ENCODE measurements around the gene GNAZ.

GNAZ gene

GRCh38 chr22:23158516-23159290 is 88.4 kb downstream of the GNAZ start:
- DNase-seq (ENCODE audit: low spot score), result no peak

GRCh38 chr22:23159291-23159630 is 88.9 kb downstream of the GNAZ start:
- TF ChIP-seq, protein P1, sequence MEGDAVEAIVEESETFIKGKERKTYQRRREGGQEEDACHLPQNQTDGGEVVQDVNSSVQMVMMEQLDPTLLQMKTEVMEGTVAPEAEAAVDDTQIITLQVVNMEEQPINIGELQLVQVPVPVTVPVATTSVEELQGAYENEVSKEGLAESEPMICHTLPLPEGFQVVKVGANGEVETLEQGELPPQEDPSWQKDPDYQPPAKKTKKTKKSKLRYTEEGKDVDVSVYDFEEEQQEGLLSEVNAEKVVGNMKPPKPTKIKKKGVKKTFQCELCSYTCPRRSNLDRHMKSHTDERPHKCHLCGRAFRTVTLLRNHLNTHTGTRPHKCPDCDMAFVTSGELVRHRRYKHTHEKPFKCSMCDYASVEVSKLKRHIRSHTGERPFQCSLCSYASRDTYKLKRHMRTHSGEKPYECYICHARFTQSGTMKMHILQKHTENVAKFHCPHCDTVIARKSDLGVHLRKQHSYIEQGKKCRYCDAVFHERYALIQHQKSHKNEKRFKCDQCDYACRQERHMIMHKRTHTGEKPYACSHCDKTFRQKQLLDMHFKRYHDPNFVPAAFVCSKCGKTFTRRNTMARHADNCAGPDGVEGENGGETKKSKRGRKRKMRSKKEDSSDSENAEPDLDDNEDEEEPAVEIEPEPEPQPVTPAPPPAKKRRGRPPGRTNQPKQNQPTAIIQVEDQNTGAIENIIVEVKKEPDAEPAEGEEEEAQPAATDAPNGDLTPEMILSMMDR (IDR thresholded peaks at IDR 0.05; ENCODE audit: poor library complexity, severe bottlenecking), result no peak
- no peaks in the 10 kb centered on the region for H3K36me3 ChIP-seq (ENCODE audit: low read depth)
- no peak for ATAC-seq (ENCODE audit: low read depth)

More at GRCh38 chr22:23158516-23159290, 88.4 kb downstream of the GNAZ start:
- ATAC-seq (ENCODE audit: low read depth), result no peak
- Histone ChIP-seq H3K9me3 (ENCODE audit: severe bottlenecking) (peaks cover 17% of the 10 kb centered on the region), H3K27me3 (ENCODE audit: insufficient read depth, poor library complexity, severe bottlenecking) (no peaks in the 10 kb centered on the region), H3K36me3 (ENCODE audit: low read depth) (no peaks in the 10 kb centered on the region), H3K27ac (ENCODE audit: poor library complexity, severe bottlenecking) (no peak overlapping the region), H3K4me1 (ENCODE audit: insufficient read depth, poor library complexity, severe bottlenecking) (no peaks in the 10 kb centered on the region), H3K4me3 (ENCODE audit: severe bottlenecking) (no peak overlapping the region)
- TF ChIP-seq, protein P1 (IDR thresholded peaks at IDR 0.05; ENCODE audit: poor library complexity, severe bottlenecking), result no peak

GRCh38 chr22:23161029-23161428 is 90.7 kb downstream of the GNAZ start:
- Histone ChIP-seq H3K4me3 (ENCODE audit: severe bottlenecking) (no peak overlapping the region), H3K27ac (ENCODE audit: poor library complexity, severe bottlenecking) (no peak overlapping the region), H3K4me1 (ENCODE audit: insufficient read depth, poor library complexity, severe bottlenecking) (no peaks in the 10 kb centered on the region), H3K27me3 (ENCODE audit: insufficient read depth, poor library complexity, severe bottlenecking) (no peaks in the 10 kb centered on the region), H3K36me3 (ENCODE audit: low read depth) (no peaks in the 10 kb centered on the region), H3K9me3 (ENCODE audit: severe bottlenecking) (peaks cover 17% of the 10 kb centered on the region)
- ATAC-seq (ENCODE audit: low read depth), result no peak
- DNase-seq (ENCODE audit: low spot score), result no peak
- TF ChIP-seq, protein P1 (IDR thresholded peaks at IDR 0.05; ENCODE audit: poor library complexity, severe bottlenecking), result no peak

More at GRCh38 chr22:23159291-23159630, 88.9 kb downstream of the GNAZ start:
- DNase-seq (ENCODE audit: low spot score), result no peak
- Histone ChIP-seq H3K4me1 (ENCODE audit: insufficient read depth, poor library complexity, severe bottlenecking) (no peaks in the 10 kb centered on the region), H3K27me3 (ENCODE audit: insufficient read depth, poor library complexity, severe bottlenecking) (no peaks in the 10 kb centered on the region), H3K9me3 (ENCODE audit: severe bottlenecking) (peaks cover 17% of the 10 kb centered on the region), H3K27ac (ENCODE audit: poor library complexity, severe bottlenecking) (no peak overlapping the region), H3K4me3 (ENCODE audit: severe bottlenecking) (no peak overlapping the region)

GRCh38 chr22:23161574-23161973 is 91.3 kb downstream of the GNAZ start:
- Histone ChIP-seq H3K9me3 (ENCODE audit: severe bottlenecking) (peaks cover 17% of the 10 kb centered on the region), H3K36me3 (ENCODE audit: low read depth) (no peaks in the 10 kb centered on the region), H3K27ac (ENCODE audit: poor library complexity, severe bottlenecking) (no peak overlapping the region), H3K4me3 (ENCODE audit: severe bottlenecking) (no peak overlapping the region), H3K27me3 (ENCODE audit: insufficient read depth, poor library complexity, severe bottlenecking) (no peaks in the 10 kb centered on the region), H3K4me1 (ENCODE audit: insufficient read depth, poor library complexity, severe bottlenecking) (no peaks in the 10 kb centered on the region)
- TF ChIP-seq, protein P1 (IDR thresholded peaks at IDR 0.05; ENCODE audit: poor library complexity, severe bottlenecking), result no peak
- ATAC-seq (ENCODE audit: low read depth), result no peak
- DNase-seq (ENCODE audit: low spot score), result no peak

DNA sequence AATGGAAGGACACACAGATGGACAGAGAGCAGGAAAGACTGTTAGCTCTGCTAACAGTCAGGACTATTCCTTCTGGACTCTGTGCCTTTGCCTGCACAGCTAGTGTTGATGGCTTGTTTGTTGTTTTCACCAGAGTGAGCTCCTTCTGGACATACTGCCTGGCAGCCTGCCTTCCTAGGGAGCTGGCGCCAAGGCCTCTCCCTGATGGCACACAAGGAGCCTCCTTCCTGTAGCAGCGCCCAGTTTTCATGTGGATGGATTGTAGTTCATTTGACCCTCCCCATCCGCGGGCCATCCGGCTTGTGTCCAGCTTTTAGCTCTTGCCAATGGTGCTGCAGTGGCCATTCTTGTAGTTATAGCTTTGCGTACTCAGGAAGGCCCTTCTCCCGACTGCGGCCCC is 93.3 kb downstream of the GNAZ start:
- Histone ChIP-seq H3K36me3 (ENCODE audit: low read depth) (no peaks in the 10 kb centered on the region), H3K4me3 (ENCODE audit: severe bottlenecking) (no peak overlapping the region), H3K4me1 (ENCODE audit: insufficient read depth, poor library complexity, severe bottlenecking) (no peaks in the 10 kb centered on the region), H3K27ac (ENCODE audit: poor library complexity, severe bottlenecking) (no peak overlapping the region), H3K9me3 (ENCODE audit: severe bottlenecking) (peaks cover 10% of the 10 kb centered on the region), H3K27me3 (ENCODE audit: insufficient read depth, poor library complexity, severe bottlenecking) (no peaks in the 10 kb centered on the region)
- DNase-seq (ENCODE audit: low spot score) (no peak), ATAC-seq (ENCODE audit: low read depth) (no peak; the same call in 2 of the 3 replicates)
- TF ChIP-seq, protein P1 (IDR thresholded peaks at IDR 0.05; ENCODE audit: poor library complexity, severe bottlenecking), result no peak

Data from RWPE2 (cell line).